Measurements from ENCODE around the gene SLC15A4. TPM values are rescaled to one million over a fixed set of nuclear protein-coding genes. Genes with fewer than 3 reads are reported as not detected.

The SLC15A4 gene
- total RNA-seq, 1 experiment from 2014 or later, result 20.6 TPM

GRCh38 chr12:128810182-128811127 lies 13.3 kb downstream of the SLC15A4 start:
- H3K27ac ChIP-seq (ENCODE audit: low read depth, low read length), result no peak overlapping the region
- intact Hi-C loops (cut with micrococcal nuclease), result no loop called here
- DNase-seq (ENCODE audit: low read depth, low spot score) (no peak), ATAC-seq (no peak)
- H3K27me3 ChIP-seq (ENCODE audit: insufficient read depth, low read length), result no peaks in the 10 kb centered on the region
- ChIA-PET CTCF (no interaction called here), POLR2A (interaction anchor here (1.3 kb wide), 1 partner anchor 14 kb away, joined by 3 read pairs; the partner anchor contains the start of gene SLC15A4), RAD21 (ENCODE audit: low non-redundant PET in 1 of 2, low total read pairs in 2 of 2, uncharacterized antibody in 2 of 2, unreplicated experiment in 2 of 2) (no interaction called here)
- H3K4me3 ChIP-seq (replicated peaks in 1 of 2; ENCODE audit: low read depth in 1 of 2, low read length in 2 of 2), result no peak overlapping the region
- no peak overlapping the region for H2AFZ ChIP-seq (ENCODE audit: low read depth, low read length, poor library complexity, severe bottlenecking)
- peaks cover 10% of the 10 kb centered on the region in 2 experiments; a peak in 2 of 4 replicates for H3K36me3 ChIP-seq (ENCODE audit: control insufficient read depth in 1 of 2, insufficient read depth in 2 of 2, low read length in 2 of 2)
- H3K9me2 ChIP-seq (ENCODE audit: insufficient read depth), result no peaks in the 10 kb centered on the region
- BruUV-seq (replicated peaks), result no TSS peak
- H3K4me2 ChIP-seq (ENCODE audit: low read length), result no peak overlapping the region
- no peaks in the 10 kb centered on the region for H3K9me3 ChIP-seq (ENCODE audit: control insufficient read depth in 1 of 2, insufficient read depth in 1 of 2, low read depth in 1 of 2, low read length in 2 of 2)
- no peaks in the 10 kb centered on the region for H3K4me1 ChIP-seq (ENCODE audit: control insufficient read depth in 1 of 2, insufficient read depth in 2 of 2, low read length in 2 of 2)
- no peaks in the 10 kb centered on the region for H4K20me1 ChIP-seq (ENCODE audit: insufficient read depth)
- H3K79me2 ChIP-seq (ENCODE audit: insufficient read depth, low read length), result peaks cover 69% of the 10 kb centered on the region
- no peak overlapping the region for H3K9ac ChIP-seq (ENCODE audit: low read length)
- TF ChIP-seq ATF3 (IDR thresholded peaks at IDR 0.05) (no peak), REST (IDR thresholded peaks at IDR 0.05; ENCODE audit: low read depth) (no peak), CEBPB (IDR thresholded peaks at IDR 0.05; ENCODE audit: low read depth) (no peak), POLR2A (IDR thresholded peaks at IDR 0.05; ENCODE audit: borderline replicate concordance, extremely low read depth, insufficient read depth, insufficient read length) (no peak), SP1 (IDR thresholded peaks at IDR 0.05; ENCODE audit: low read depth) (no peak), RAD21 (IDR thresholded peaks at IDR 0.05; ENCODE audit: low read depth) (no peak), JUND (IDR thresholded peaks at IDR 0.05) (no peak), ELF1 (IDR thresholded peaks at IDR 0.05; ENCODE audit: borderline replicate concordance, low read depth) (no peak), CBX3 (IDR thresholded peaks at IDR 0.05; ENCODE audit: low read depth) (no peak), YY1 (IDR thresholded peaks at IDR 0.05; ENCODE audit: extremely low read depth, insufficient replicate concordance, low read depth, low read length) (no peak), ZNF274 (IDR thresholded peaks at IDR 0.05; ENCODE audit: low read depth, low read length) (no peak), ZBTB33 (IDR thresholded peaks at IDR 0.05; ENCODE audit: extremely low read depth, insufficient replicate concordance, low read length) (no peak), ZFX (IDR thresholded peaks at IDR 0.05) (no peak), EZH2phosphoT487 (IDR thresholded peaks at IDR 0.05; ENCODE audit: borderline replicate concordance) (no peak), POLR2AphosphoS5 (IDR thresholded peaks at IDR 0.05; ENCODE audit: low read depth, low read length) (no peak), EGR1 (IDR thresholded peaks at IDR 0.05; ENCODE audit: low read depth) (no peak), TCF7L2 (IDR thresholded peaks at IDR 0.05; ENCODE audit: borderline replicate concordance, extremely low read depth, insufficient read depth, insufficient read length) (no peak), MAX (IDR thresholded peaks at IDR 0.05) (no peak)
